Heart left ventricle (tissue), 13 donors: ENCODE data around the gene SPTLC3.

Source experiments
- POLR2A ChIP-seq, 2 donors: fragments of 450-650 bp; IDR thresholded peaks; one replicate each; pipeline ENCODE4 v1.6.1; 2017; ENCODE audit warnings: antibody characterized with exemption in 2 of 2, mild to moderate bottlenecking in 2 of 2, moderate library complexity in 2 of 2
- TF ChIP-seq, protein P1 (sequence below), 12 donors: fragments of 200-600 bp; sonication (generic) in 4 of 12; IDR thresholded peaks; one replicate each; pipeline versions ENCODE4 v1.5.0 to v1.8.0; 2018 to 2022; ENCODE audit warnings: antibody characterized with exemption in 12 of 12, mild to moderate bottlenecking in 5 of 12
- donor health status: ischemic (EF 13 %, LVEDD 7.1; RV severe dilation, severe dysfunction).
- donor health status: DM: no; HTN: yes; CAD: no.
- donor health status: DM: no; HTN: no; CAD: no.
- donor health status: ischemic (EF 25% LVEDD 6.9; RV normal size, moderate dysfunction).
- donor health status: ischemic (EF 25% LVEDD 5.7; RV mildly dilated, moderate dysfunction).
- donor health status: ischemic (EF 35%, LVEDD 5.7; RV mildly dilated, moderate dysfunction).
- donor health status: nonischemic (EF 11% LVEDD 7.7; RV severe dilation, severe dysfunction).
- donor health status: DM: yes; HTN: yes; CAD: no.
- donor health status: PGD.
- donor health status: ischemic (EF 29% LVEDD 5.4; RV normal size, mild dysfunction).
- donor health status: nonischemic (EF 23%, LVEDD 6.1; RV moderate dilation, normal function).

GRCh38 chr20:13118676-13119075 lies 109.9 kb downstream of the SPTLC3 start:
- TF ChIP-seq, protein P1, sequence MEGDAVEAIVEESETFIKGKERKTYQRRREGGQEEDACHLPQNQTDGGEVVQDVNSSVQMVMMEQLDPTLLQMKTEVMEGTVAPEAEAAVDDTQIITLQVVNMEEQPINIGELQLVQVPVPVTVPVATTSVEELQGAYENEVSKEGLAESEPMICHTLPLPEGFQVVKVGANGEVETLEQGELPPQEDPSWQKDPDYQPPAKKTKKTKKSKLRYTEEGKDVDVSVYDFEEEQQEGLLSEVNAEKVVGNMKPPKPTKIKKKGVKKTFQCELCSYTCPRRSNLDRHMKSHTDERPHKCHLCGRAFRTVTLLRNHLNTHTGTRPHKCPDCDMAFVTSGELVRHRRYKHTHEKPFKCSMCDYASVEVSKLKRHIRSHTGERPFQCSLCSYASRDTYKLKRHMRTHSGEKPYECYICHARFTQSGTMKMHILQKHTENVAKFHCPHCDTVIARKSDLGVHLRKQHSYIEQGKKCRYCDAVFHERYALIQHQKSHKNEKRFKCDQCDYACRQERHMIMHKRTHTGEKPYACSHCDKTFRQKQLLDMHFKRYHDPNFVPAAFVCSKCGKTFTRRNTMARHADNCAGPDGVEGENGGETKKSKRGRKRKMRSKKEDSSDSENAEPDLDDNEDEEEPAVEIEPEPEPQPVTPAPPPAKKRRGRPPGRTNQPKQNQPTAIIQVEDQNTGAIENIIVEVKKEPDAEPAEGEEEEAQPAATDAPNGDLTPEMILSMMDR (IDR thresholded peaks at IDR 0.05) = no peak
- TF ChIP-seq POLR2A (IDR thresholded peaks at IDR 0.05) = no peak
